Measurements from ENCODE around the gene PHF1. TPM values are rescaled to one million over a fixed set of nuclear protein-coding genes. Genes with fewer than 3 reads are reported as not detected.

The PHF1 gene
- total and polyA plus RNA-seq, 8 donors = 28.5 to 192 (median 56.0) TPM

DNA sequence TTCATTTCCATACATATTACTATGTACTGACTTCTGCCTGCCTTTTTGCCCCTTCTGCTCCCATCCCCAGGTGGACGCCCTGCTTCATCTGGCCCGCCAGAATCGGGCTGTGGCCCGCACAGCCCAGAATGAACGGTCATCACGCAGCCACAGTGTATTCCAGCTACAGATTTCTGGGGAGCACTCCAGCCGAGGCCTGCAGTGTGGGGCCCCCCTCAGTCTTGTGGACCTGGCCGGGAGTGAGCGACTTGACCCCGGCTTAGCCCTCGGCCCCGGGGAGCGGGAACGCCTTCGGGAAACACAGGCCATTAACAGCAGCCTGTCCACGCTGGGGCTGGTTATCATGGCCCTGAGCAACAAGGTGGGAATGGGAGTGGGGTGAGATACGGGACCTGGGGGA, 4.7 kb upstream of the PHF1 start:
- no peaks in the 10 kb centered on the region for H3K36me3 ChIP-seq
- H3K9me3 ChIP-seq = no peaks in the 10 kb centered on the region
- ATAC-seq (no peak), DNase-seq (no peak), FAIRE-seq (no peak)
- H3K27me3 ChIP-seq = no peaks in the 10 kb centered on the region
- 93 to 98% methylated on average over 17 of the region's 17 CpGs for WGBS, 2 donors
- TF ChIP-seq, protein P1, sequence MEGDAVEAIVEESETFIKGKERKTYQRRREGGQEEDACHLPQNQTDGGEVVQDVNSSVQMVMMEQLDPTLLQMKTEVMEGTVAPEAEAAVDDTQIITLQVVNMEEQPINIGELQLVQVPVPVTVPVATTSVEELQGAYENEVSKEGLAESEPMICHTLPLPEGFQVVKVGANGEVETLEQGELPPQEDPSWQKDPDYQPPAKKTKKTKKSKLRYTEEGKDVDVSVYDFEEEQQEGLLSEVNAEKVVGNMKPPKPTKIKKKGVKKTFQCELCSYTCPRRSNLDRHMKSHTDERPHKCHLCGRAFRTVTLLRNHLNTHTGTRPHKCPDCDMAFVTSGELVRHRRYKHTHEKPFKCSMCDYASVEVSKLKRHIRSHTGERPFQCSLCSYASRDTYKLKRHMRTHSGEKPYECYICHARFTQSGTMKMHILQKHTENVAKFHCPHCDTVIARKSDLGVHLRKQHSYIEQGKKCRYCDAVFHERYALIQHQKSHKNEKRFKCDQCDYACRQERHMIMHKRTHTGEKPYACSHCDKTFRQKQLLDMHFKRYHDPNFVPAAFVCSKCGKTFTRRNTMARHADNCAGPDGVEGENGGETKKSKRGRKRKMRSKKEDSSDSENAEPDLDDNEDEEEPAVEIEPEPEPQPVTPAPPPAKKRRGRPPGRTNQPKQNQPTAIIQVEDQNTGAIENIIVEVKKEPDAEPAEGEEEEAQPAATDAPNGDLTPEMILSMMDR (IDR thresholded peaks at IDR 0.05) = no peak
- H3K4me3 ChIP-seq = no peak overlapping the region
- no peaks in the 10 kb centered on the region for H3K4me1 ChIP-seq
- intact Hi-C loops (cut with DNase I) = no loop called here
- no peak overlapping the region for H3K27ac ChIP-seq

DNA sequence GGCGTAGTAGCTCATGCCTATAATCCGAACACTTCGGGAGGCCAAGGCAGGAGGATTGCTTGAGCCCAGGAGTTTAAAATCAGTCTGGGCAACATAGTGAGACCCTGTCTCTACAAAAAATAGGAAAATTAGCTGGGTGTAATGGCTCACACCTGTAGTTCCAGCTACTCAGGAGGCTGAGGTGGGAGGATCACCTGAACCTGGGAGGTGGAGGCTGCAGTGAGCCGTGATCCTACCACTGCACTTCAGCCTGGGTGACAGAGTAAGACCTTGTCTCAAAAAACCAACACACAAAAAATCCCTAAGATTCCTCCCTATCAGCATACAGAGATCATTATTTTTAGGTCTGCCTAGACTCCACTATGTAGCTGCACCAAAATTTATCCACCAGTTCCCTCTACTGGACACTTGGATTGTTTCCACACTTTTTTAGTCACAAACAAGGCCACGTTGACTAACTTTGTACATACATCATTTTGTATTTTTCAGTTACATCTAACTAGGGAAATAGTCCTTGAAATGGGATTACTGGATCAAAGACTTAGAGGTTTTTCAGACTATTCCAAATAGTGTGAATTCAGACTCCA, 3.6 kb upstream of the PHF1 start:
- no peak overlapping the region for H3K27ac ChIP-seq
- TF ChIP-seq, protein P1 (IDR thresholded peaks at IDR 0.05) = no peak
- H3K9me3 ChIP-seq = no peaks in the 10 kb centered on the region
- intact Hi-C loops (cut with DNase I) = no loop called here
- H3K36me3 ChIP-seq = no peaks in the 10 kb centered on the region
- H3K4me3 ChIP-seq = no peak overlapping the region
- no peak for FAIRE-seq
- no peak for ATAC-seq
- 75 to 85% methylated on average over 5 of the region's 5 CpGs for WGBS, 2 donors
- peaks cover 0 to 7% (median 4%) of the 10 kb centered on the region in 3 donors for H3K4me1 ChIP-seq
- H3K27me3 ChIP-seq = no peaks in the 10 kb centered on the region
- DNase-seq = no peak

DNA sequence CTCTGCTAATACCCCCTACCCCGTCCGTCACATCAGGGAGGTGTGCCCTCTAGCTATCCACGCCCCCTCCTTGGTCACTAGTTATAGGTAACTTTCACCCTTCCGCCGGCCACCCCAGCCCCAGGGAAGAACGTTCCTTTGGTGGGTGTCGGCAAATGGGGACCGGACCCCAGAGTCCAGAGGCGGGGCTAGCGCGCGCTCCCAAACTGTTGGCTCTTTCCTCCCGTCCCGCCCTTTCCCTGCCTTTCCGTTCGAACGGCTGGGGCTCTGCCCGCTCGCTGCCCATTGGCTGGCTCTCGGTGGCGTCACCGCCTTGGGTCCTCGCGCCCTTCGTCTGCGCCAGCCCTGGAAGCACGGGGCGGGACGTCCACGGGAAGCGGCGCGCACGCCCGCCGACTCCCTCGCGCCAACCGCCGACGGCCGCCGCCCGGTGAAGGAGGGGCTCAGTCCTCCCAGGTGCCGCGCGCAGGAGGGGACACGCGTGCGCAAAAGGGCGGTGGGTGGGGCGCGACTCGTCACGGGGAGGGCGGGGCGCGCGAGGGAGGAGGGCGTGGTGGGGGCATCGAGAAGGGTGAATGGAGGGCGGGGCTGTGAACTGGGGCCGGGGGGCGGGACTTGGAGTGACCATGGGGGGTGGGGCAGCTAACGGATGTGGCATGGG, 634 bp upstream of the PHF1 start:
- 0 to 1% methylated on average over 42 to 65 of the region's 65 CpGs for WGBS, 2 donors
- TF ChIP-seq, protein P1 (IDR thresholded peaks at IDR 0.05) = no peak
- intact Hi-C loops (cut with DNase I) = no loop called here
- Histone ChIP-seq H3K27ac (peak overlapping the region; percentile 88 to 93 (median 89)), H3K4me1 (peaks cover 0 to 7% (median 4%) of the 10 kb centered on the region in 3 donors), H3K4me3 (peak overlapping the region; percentile 66 to 99 (median 84)), H3K27me3 (no peaks in the 10 kb centered on the region), H3K36me3 (peaks cover 0 to 13% (median 7%) of the 10 kb centered on the region in 3 donors), H3K9me3 (no peaks in the 10 kb centered on the region)
- FAIRE-seq (no peak), ATAC-seq (peak; percentile 86 to 91 (median 88)), DNase-seq (peak; percentile 97 to 99 (median 98))

DNA sequence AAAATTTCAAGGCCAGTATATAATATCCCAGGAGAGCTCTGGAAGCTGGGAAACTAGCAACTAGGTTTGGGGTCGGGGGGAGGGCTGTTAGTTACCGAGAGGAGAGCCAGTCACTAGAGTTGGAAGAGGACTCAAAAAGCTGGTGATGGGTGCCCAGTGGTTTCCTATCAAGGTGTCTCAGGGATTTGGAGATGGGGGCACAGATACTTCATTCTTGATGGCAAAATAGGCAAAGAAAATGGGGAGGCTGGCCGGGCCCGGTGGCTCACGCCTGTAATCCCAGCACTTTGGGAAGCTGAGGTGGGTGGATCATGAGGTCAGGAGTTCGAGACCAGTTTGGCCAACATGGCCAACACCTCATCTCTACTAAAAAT, 805 bp downstream of the PHF1 start:
- ATAC-seq (no peak), FAIRE-seq (no peak), DNase-seq (no peak)
- no peaks in the 10 kb centered on the region for H3K27me3 ChIP-seq
- H3K9me3 ChIP-seq = no peaks in the 10 kb centered on the region
- peak overlapping the region; percentile 85 to 93 (median 89) for H3K27ac ChIP-seq
- peaks cover 0 to 13% (median 7%) of the 10 kb centered on the region in 3 donors for H3K36me3 ChIP-seq
- H3K4me3 ChIP-seq = peak overlapping the region; percentile 66 to 99 (median 84)
- TF ChIP-seq, protein P1 (IDR thresholded peaks at IDR 0.05) = no peak
- WGBS, 2 donors = 46 to 50% methylated on average over 6 of the region's 6 CpGs
- intact Hi-C loops (cut with DNase I) = no loop called here
- peaks cover 0 to 18% (median 4%) of the 10 kb centered on the region in 3 donors for H3K4me1 ChIP-seq
